Gastroesophageal sphincter (tissue), 4 donors: ENCODE data around the gene SLC28A2. TPM values are rescaled to one million over a fixed set of nuclear protein-coding genes. Genes with fewer than 3 reads are reported as not detected.

Experiments
- total RNA-seq, 4 donors: library from RNA; depleted of rRNA; stranded (reverse); fragments of >200 nt; gene quantifications; one replicate each; pipeline ENCODE4 v1.1.0, GENCODE V29; 2016

SLC28A2 gene
- total RNA-seq, 4 donors from 2014 or later: not detected

Other genes with a start within 250 kb of the SLC28A2 start
- 1 to 10 TPM; 2.6 to 9.4 (median 7.9) TPM for gene SORD, start 229.0 kb upstream of the SLC28A2 start, total RNA-seq
- gene DUOX2, start 138.1 kb upstream of the SLC28A2 start, total RNA-seq: 1 to 10 TPM in 1 of 4 donors, under 1 TPM in 3; 0.13 to 1.5 (median 0.54) TPM
- gene DUOXA2, start 137.9 kb upstream of the SLC28A2 start, total RNA-seq: under 1 TPM in 2 of 4 donors, not detected in 2; 0.49 to 0.62 TPM
- 1 to 10 TPM in 2 of 4 donors, under 1 TPM in 1, not detected in 1; 0.67 to 1.7 (median 1.7) TPM for gene DUOXA1, start 122.4 kb upstream of the SLC28A2 start, total RNA-seq
- gene DUOX1, start 122.2 kb upstream of the SLC28A2 start, total RNA-seq: 1 to 10 TPM in 2 of 4 donors, under 1 TPM in 2; 0.08 to 2.7 (median 1.1) TPM
- gene SHF, start 64.3 kb upstream of the SLC28A2 start, total RNA-seq: 1 to 10 TPM; 4.4 to 10.0 (median 7.4) TPM
- gene GATM, start 126.3 kb downstream of the SLC28A2 start, total RNA-seq: 10 to 100 TPM; 15.4 to 38.3 (median 25.4) TPM